Measurements from ENCODE around the gene WNT3A. TPM values are rescaled to one million over a fixed set of nuclear protein-coding genes. Genes with fewer than 3 reads are reported as not detected.

WNT3A gene
- total and polyA plus RNA-seq, 9 of the 15 experiments (the other 6 are each of a cell fraction or from before 2014, with no cell fraction given), result not detected

- TF ChIP-seq ATF2 (CRISPR knock-in tag; IDR thresholded peaks at IDR 0.05) (peak; percentile 54), MXI1 (IDR thresholded peaks at IDR 0.05; ENCODE audit: low read depth, low read length) (peak; percentile 65), ZNF79 (CRISPR knock-in tag; IDR thresholded peaks at IDR 0.05; ENCODE audit: low read depth) (no peak), MNT (conservative IDR thresholded peaks at IDR 0.05) (peak; percentile 90 to 96), IRF1 (CRISPR knock-in tag; IDR thresholded peaks at IDR 0.05; ENCODE audit: borderline replicate concordance) (no peak; the same call in 1 of the 2 replicates), RNF2 (IDR thresholded peaks at IDR 0.05) (no peak), STAG1 (CRISPR knock-in tag; IDR thresholded peaks at IDR 0.05; ENCODE audit: borderline replicate concordance) (peak; percentile 40; the same call in 1 of the 2 replicates), POLR2A (conservative IDR thresholded peaks at IDR 0.05) (peak; percentile 79), ZNF699 (CRISPR knock-in tag; IDR thresholded peaks at IDR 0.05; ENCODE audit: insufficient replicate concordance) (no peak), ZNF644 (tag; IDR thresholded peaks at IDR 0.05; ENCODE audit: low read depth) (no peak), ELF4 (CRISPR knock-in tag; IDR thresholded peaks at IDR 0.05) (peak; percentile 17; the same call in 1 of the 2 replicates), DMBX1 (CRISPR knock-in tag; IDR thresholded peaks at IDR 0.05; ENCODE audit: borderline replicate concordance) (peak; percentile 11; the same call in 1 of the 2 replicates), ZNF124 (CRISPR knock-in tag; IDR thresholded peaks at IDR 0.05) (no peak), ZNF184 (CRISPR knock-in tag; IDR thresholded peaks at IDR 0.05) (no peak), ZNF76 (CRISPR knock-in tag; IDR thresholded peaks at IDR 0.05; ENCODE audit: borderline replicate concordance) (no peak), ZNF24 (IDR thresholded peaks at IDR 0.05) (no peak), ZNF165 (CRISPR knock-in tag; IDR thresholded peaks at IDR 0.05; ENCODE audit: borderline replicate concordance) (no peak), NELFE (IDR thresholded peaks at IDR 0.05; ENCODE audit: insufficient read depth, insufficient read length) (no peak), SNIP1 (IDR thresholded peaks at IDR 0.05; ENCODE audit: low read depth) (no peak), ZKSCAN3 (CRISPR knock-in tag; IDR thresholded peaks at IDR 0.05) (no peak), MAFF (IDR thresholded peaks at IDR 0.05; ENCODE audit: low read length) (no peak), RHOXF2B (CRISPR knock-in tag; conservative IDR thresholded peaks at IDR 0.05) (no peak), CBX2 (IDR thresholded peaks at IDR 0.05; ENCODE audit: insufficient read depth, low read length, poor library complexity, severe bottlenecking) (no peak), SMARCA5 (IDR thresholded peaks at IDR 0.05) (no peak), ZNF436 (CRISPR knock-in tag; IDR thresholded peaks at IDR 0.05) (no peak)
Observed at GRCh38 chr1:228102791-228103620, 96.2 kb downstream of the WNT3A start, which contains the start of gene C1orf35 (continued).
